ENCODE measurements around the gene OR2T8.

The OR2T8 gene, protein sequence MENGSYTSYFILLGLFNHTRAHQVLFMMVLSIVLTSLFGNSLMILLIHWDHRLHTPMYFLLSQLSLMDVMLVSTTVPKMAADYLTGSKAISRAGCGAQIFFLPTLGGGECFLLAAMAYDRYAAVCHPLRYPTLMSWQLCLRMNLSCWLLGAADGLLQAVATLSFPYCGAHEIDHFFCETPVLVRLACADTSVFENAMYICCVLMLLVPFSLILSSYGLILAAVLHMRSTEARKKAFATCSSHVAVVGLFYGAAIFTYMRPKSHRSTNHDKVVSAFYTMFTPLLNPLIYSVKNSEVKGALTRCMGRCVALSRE

DNA sequence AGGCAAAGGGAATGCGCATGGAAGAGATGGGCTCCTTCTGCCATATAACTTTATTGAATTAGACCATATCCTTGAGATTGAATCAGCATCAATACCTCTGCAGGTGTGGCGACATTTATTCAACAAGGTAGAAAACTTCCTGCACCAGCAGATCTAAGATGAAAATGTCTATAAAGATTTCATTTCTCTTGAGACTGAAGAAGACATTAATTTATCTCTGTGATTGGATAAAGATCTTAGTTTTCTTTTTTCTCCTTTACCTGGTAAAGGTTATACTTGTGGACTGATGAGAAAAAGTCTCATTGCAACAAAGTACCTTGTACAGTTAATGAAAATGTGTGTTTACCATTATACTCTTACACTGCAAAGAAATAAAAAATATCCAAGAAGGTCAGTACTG lies at the start of gene OR2T8:
TSS of gene OR2T8 (plus strand) at position 301 of the 400 bp plus-strand sequence. CDS start 766 bp downstream, outside the sequence.
- DNase-seq (ENCODE audit: low read depth in 2 of 2, low spot score in 1 of 2): no peak

DNA sequence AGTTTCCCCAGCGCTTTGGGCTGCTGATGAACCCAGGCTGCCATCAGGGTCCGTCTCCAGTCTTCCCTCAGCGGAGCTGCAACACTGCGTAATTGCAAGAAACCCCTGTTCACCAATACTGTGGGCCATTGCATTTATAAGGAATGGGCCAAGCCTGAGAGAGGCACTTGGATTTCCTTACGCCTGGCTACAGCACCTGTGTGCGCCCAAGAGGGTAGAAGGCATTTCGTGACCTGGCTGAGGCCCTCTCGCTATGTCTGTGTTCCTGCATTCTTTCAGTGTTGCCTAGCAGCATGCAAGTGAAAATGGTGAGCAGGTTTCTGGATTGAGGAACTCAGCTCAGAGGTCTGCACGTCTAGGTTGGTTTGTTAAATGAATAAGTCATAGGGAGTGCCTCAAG lies 36.7 kb upstream of the OR2T8 start:
- no peak for DNase-seq (ENCODE audit: low read depth in 2 of 2, low spot score in 1 of 2)

DNA sequence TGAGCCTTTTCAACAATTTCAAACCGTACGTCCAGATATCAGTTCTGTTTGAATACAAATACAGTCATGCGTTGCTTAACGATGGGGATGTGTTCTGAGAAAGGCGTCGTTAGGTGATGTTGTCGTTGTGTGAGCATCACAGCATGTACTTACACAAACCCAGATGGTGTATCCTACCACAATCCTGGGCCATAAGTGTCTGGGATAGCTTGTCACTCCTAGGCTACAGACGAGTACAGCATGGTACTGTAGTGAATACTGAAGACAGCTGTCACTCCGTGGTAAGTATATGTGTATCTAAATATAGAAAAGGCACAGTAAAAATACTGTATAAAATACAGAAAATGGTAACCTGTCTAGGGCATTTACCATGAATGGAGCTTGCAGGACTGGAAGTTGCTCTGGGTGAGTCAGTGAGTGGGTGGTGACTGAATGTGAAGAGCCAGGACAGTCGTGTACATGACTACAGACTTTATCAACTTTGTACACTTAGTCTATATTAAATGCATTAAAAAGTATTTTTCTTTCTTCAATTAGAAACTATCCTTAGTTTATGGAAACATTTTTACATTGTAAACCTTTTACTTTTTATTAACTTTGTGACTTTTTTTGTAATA lies 35.1 kb upstream of the OR2T8 start:
- no peak for DNase-seq (ENCODE audit: low read depth in 2 of 2, low spot score in 1 of 2)

DNA sequence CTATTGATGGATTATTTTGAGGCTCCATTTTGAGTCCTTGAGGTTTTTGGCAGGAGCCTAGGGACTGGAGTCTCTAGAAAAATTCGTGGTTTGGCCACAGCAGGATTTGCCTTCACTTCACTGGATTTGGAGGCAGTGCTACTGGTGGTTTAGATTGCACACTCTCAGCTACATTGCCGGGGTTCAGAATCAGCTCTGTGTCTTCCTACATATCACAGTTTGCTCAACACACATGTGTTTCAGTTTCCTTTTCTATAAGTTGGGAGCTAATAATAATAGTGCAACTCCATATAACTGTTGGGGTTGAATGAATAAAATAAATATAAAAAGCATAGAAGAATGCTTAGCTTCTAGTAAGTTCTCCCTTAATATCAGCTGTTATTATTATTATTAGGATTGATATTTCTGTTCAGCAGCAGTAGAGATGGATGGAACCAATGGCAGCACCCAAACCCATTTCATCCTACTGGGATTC lies 24.9 kb upstream of the OR2T8 start, which contains the start of gene OR2W3:
TSS of gene OR2W3 (plus strand) at position 425 of the 475 bp plus-strand sequence. CDS start at position 425, 0 bp downstream.
- DNase-seq (ENCODE audit: low read depth in 2 of 2, low spot score in 1 of 2): no peak

DNA sequence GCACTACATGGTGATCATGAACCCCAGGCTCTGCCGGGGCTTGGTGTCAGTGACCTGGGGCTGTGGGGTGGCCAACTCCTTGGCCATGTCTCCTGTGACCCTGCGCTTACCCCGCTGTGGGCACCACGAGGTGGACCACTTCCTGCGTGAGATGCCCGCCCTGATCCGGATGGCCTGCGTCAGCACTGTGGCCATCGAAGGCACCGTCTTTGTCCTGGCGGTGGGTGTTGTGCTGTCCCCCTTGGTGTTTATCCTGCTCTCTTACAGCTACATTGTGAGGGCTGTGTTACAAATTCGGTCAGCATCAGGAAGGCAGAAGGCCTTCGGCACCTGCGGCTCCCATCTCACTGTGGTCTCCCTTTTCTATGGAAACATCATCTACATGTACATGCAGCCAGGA lies 24.1 kb upstream of the OR2T8 start:
- no peak for DNase-seq (ENCODE audit: low read depth in 2 of 2, low spot score in 1 of 2)

DNA sequence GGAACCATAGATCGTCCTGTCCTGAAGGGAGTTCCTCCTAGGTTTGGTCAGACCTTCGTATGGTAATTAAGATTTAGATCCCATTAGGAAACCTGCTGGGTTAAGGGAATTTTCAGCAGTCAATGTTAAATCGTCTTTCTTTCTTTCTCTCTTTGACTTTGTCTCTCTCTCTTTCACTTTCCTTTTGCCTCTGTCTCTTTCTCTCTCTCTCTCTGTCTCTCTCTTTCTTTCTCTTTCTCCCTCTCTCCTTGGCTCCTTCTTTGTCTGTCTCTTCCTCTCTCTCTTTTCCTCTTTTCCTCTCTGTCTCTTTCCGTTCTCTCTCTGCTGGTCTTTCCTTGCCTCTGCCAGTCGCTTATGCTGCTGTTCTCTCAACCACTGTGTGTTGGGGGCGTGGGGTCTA lies 15.9 kb upstream of the OR2T8 start:
- DNase-seq (ENCODE audit: low read depth in 2 of 2, low spot score in 1 of 2): no peak

DNA sequence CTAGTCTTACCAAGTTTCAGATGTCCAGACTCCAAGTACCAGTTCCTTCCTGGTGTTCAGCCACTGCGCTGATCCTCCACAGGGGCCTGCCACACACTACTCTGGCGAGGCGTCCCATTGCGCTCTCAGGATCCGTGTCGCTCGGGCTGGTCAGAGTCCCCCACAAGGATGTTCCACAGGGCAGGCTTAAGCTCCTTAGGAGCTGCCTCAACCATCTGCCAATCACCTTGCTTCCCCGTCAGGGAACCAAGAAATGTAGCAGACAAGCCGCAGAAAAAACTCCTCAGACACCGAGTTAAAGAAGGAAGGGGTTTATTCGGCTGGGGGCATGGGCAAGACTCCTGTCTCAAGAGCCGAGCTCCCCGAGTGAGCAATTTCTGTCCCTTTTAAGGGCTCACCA lies 14.9 kb upstream of the OR2T8 start:
- no peak for DNase-seq (ENCODE audit: low read depth in 2 of 2, low spot score in 1 of 2)

DNA sequence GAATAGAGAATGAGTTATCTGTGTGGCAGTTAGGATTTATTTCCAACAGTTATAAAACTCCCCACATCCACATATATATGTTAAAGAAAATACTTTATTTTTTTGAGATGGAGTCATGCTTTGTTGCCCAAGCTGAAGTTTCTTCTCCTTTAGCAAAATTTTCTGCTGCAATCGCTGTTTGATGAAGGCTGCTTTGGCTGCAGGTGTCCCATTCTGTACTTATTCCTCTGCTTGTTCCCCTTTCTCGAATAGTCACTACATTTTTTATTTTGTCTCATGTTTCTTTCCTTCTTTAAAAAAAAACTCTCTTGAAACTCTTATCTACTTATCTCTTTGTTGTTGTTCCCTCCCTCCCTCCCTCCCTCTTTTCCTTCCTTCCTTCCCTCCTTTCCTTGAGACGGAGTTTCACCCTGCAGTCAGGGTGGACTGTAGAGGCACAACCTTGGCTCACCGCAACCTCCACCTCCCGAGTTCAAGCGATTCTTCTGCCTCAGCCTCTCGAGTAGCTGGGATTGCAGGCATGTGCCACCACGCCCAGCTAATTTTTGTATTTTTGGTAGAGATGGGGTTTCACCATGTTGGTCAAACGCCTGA lies 14.0 kb upstream of the OR2T8 start:
- no peak for DNase-seq (ENCODE audit: low read depth in 2 of 2, low spot score in 1 of 2)

DNA sequence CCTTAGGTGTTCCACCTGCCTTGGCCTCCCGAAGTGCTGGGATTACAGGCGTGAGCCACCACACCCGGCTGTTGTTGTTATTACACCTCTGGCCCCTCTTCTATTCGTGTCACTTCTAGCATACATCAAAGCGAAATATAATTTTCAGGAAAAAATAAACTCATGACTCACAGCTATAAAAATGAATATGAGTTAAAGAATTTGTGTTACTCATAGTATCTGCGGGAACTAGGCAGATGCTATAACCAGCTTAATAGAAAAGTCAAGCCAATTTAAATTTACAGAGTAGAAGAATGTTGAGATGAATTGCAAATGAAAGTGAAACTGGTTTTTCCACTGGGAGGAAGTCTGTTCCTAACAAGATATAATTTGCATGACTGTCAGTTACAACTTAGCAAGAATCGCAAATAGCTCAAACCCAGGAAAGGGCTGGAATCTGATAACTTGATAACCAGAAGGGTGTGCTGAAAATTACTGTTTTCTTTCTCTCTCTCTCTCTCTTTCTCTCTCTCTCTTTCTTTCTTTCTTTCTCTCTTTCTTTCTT lies 13.5 kb upstream of the OR2T8 start:
- no peak for DNase-seq (ENCODE audit: low read depth in 2 of 2, low spot score in 1 of 2)

DNA sequence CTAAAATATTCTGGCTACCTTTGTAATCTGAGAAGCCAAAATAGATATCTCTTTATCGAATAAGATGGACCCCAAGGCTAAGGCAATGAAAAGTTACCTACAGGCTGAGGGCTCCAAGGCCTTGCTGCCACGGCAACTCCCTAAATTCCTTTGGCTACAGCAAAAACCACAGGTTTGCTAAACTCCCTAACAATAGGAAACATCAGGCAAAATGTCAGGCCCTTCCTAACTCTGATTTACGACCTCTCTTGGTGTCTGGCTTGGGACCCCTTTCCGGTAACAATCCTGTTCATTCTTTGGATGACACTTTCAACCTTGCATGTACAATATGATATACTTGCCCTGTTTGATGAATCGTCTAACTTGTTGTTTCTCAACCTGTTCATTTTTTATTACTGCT lies 11.3 kb upstream of the OR2T8 start:
- no peak for DNase-seq (ENCODE audit: low read depth in 2 of 2, low spot score in 1 of 2)

DNA sequence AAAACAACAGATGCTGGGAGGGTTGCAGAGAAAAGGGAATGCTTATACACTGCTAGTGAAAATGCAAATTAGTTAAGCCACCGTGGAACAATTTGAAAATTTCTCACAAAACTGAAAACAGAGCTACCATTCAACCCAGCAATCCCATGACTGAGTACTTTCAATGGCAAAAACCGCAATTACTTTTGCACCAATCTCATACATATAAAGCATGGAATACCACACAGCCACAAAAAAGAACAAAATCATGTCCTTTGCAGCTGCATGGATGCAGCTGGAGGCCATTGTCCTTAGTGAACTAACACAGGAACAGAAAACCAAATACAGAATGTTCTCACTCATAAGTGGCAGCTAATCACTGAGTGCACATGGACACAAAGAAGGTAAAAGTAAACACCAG lies 6.3 kb upstream of the OR2T8 start:
- no peak for DNase-seq (ENCODE audit: low read depth in 2 of 2, low spot score in 1 of 2)

DNA sequence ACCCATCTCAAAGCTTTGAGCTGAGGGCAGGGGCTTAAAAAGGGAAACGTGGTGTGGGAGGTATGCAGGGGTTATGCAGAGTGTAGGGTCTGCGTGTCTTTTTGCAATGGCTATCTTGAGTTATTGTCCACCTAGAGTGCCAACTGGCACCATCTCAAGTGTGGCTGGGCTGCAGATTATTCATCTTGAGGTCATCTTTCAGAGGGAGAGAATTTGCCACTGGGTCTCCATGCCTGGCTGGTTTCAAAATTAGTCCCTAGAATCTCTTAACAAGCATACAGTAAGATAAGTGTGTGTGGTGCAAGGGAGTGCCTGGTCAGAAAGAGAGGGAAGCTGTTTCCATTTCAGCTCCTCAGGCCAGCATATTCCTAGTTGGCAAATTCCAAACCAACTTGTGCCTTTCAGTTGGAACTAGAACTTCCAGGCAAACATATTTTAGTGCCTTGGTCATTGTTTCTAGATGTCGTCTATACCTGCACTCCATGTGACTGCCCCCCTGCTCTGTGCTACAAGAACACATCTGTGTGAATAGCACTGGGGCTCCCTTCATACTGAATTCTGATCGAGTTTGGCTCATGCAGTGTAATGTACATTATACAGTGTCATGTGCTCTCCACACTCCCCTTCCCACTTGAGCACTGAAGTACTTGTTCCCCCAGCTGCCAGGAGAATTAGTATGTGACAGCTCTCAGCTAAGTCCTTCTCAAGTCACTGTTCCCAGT lies 5.0 kb upstream of the OR2T8 start:
- no peak for DNase-seq (ENCODE audit: low read depth in 2 of 2, low spot score in 1 of 2)

DNA sequence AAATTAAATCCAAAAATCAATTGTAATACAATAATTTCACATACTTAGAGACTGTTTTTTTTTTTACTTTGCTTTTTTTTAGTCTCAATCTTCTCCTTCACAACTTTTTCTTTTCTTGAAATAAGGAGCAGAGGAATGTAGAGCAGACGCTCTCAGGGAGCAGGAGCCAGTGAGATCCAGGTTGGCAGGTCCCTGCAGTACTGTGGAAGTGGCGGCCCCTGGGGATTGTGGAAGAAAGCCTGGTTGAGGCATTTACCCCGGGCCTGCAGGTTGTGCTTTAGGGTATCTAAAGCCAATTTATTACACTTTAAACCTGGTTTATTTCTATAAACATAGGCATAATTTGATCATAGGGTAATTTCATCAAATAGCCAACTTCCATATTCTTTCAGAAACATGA lies 3.9 kb downstream of the OR2T8 start:
- no peak for DNase-seq (ENCODE audit: low read depth in 2 of 2, low spot score in 1 of 2)

DNA sequence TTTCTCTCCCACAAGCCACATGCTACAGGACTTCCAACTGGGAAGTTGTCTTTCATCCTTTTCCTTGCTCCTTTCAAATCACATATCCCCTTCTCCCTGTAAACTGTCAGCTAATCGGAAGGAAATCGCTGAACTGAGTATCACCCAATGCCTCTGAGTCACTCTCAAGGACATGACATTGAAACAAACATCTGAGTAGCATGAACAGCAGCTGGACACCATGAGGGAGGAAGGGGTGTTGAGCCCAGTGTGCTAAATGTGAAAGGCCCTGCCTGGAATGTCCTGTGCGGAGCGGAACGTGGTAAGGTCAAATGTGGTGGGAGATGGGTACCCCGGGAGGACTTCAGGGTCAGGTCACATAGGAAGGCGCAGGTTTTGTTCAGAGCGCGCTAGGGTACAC lies 4.8 kb downstream of the OR2T8 start, which contains the start of gene OR2AJ1:
TSS of gene OR2AJ1 (plus strand) at position 22 of the 400 bp plus-strand sequence. CDS start 8,880 bp downstream, outside the sequence.
- no peak for DNase-seq (ENCODE audit: low read depth in 2 of 2, low spot score in 1 of 2)

DNA sequence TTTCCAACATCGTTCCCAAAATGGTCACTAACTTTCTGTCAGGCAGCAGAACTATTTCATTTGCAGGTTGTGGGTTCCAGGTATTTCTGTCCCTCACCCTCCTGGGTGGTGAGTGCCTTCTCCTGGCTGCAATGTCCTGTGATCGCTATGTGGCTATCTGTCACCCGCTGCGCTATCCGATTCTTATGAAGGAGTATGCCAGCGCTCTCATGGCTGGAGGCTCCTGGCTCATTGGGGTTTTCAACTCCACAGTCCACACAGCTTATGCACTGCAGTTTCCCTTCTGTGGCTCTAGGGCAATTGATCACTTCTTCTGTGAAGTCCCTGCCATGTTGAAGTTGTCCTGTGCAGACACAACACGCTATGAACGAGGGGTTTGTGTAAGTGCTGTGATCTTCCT lies 13.9 kb downstream of the OR2T8 start:
- no peak for DNase-seq (ENCODE audit: low read depth in 2 of 2, low spot score in 1 of 2)

DNA sequence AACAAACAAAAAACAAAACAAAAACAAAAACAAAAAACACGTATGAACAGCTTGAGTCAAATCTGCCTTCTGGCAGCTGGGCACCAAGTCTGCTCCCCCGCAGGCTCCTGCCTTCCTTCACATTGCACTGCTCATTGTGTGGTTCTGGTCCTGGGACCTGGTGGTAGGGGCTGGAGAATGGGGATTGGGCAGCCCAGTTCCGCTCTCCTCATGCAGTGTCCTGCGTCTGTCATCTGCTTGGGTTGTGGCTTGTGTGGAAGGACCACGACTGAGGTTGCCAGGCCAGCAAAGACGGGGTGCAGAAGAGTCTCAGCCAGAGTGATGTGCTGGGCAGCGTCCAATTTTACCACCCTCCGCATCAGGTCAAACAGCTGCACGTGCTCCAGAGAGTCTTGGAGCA lies 15.7 kb downstream of the OR2T8 start:
- DNase-seq (ENCODE audit: low read depth in 2 of 2, low spot score in 1 of 2): no peak

DNA sequence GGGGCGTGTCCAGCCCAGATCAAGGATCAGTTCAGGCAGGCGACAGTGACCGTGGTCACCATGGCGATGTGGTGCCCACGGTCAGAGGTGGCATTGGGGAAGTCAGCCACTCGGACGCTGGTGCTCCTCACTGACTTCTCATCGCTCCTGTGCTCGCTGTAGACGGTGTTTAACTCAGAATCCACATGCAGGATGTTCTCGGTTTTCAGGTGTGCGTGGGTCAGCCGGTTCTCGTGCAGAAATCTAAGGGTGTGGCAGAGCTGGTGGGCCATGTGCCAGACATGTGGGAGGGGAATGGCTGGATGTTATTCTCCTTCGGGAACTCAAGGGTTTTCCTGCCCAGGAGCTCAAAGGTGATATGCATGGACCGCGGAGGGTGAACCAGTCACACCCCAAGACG lies 16.4 kb downstream of the OR2T8 start:
- DNase-seq (ENCODE audit: low read depth in 2 of 2, low spot score in 1 of 2): no peak

DNA sequence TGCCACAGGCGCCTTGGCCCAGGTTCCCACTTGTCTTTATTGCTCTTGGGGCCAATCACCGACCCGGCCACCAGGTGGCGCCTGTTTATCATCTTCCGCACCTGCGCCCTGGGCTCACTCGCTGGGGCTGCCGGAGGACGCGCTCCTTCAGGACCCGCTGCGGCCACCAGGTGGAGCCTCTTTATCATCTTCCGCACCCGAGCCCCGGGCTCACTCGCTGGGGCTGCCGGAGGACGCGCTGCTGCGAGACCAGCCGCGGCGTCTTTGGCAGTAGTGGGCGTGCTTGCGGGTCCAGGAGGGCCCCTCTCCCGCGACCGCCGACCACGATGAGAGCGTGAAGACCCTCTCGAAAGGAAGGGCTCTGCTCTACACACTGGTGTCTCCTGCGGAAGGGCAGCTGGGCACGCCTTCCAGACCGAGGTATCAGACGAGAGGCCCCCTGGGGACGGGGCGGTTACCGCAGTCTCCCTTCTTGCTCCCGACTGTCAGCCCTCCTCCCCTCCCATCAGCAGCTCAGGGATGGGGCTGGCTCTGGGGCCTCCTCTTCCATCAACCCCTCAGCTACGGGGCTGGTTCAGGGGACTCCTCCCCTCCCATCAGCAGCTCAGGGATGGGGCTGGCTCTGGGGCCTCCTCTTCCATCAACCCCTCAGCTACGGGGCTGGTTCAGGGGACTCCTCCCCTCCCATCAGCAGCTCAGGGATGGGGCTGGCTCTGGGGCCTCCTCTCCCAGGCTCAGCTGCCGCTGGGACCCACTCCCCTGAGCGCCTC lies 17.1 kb downstream of the OR2T8 start:
- peak; percentile 64 to 65 for DNase-seq (ENCODE audit: low read depth in 2 of 2, low spot score in 1 of 2)

DNA sequence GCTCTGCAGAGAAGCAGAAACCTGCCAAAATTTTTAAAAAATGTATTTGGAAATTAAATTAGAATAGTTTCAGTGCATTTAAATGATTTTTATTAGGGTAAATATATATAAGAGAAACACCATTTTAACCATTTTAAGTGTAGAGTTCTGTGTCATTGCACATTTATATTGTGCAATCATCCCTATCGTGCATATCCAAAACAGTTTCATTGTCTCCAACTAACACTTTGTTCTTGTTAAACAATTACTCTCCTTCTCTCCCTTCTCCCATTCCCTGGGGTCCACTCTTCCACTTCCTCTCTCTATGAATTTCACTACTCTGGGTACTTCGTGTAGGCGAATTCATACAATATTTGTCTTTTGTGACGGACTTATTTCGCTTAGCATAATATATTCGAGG lies 22.6 kb downstream of the OR2T8 start:
- DNase-seq (ENCODE audit: low read depth in 2 of 2, low spot score in 1 of 2): no peak

DNA sequence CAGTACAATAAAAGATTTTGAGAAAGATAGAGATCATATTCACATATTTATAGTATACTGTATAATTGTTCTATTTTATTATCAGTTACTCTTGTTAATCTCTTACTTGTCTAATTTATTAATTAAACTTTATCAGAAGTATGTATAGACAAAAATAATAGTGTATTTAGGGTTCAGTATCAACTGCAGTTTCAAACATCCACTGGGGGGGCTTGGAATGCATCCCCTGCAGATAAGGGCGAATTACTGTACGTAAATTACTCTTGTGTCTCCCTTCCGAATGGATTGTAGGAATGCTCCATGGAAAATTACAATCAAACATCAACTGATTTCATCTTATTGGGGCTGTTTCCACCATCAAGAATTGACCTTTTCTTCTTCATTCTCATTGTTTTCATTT lies 28.5 kb downstream of the OR2T8 start, which contains the start of gene OR2L8:
TSS of gene OR2L8 (plus strand) at position 301 of the 400 bp plus-strand sequence. CDS start at position 301, 0 bp downstream.
- no peak for DNase-seq (ENCODE audit: low read depth in 2 of 2, low spot score in 1 of 2)

Measured in stimulated activated CD8-positive, alpha-beta memory T cell treated with anti-CD3 and anti-CD28 coated beads, Interleukin-4, amount 100 ng/mL, for 4 hours (primary cell).